ENCODE results near the gene UTY.

GRCh38 chrY:13501215-13501614, 21.4 kb upstream of the UTY start:
- TF ChIP-seq CTCF (IDR thresholded peaks at IDR 0.05 in 2 of 3, conservative IDR thresholded peaks at IDR 0.05 in 1 of 3; ENCODE audit: control insufficient read depth in 2 of 3, extremely low read depth in 1 of 3, insufficient read depth in 1 of 3, low read depth in 3 of 3, low read length in 3 of 3) (no peak), MEF2A (IDR thresholded peaks at IDR 0.05; ENCODE audit: insufficient read depth, low read depth, low read length) (no peak), PBX3 (IDR thresholded peaks at IDR 0.05; ENCODE audit: insufficient replicate concordance, low read depth, low read length) (no peak), TCF12 (IDR thresholded peaks at IDR 0.05; ENCODE audit: low read depth, low read length) (no peak), EZH2 (IDR thresholded peaks at IDR 0.05; ENCODE audit: borderline replicate concordance, control insufficient read depth, low read depth, low read length) (no peak), POLR2A (IDR thresholded peaks at IDR 0.05; ENCODE audit: low read depth, low read length) (no peak), POLR2AphosphoS5 (IDR thresholded peaks at IDR 0.05; ENCODE audit: low read length) (no peak), CREM (IDR thresholded peaks at IDR 0.05; ENCODE audit: low read depth) (no peak)
